Choroid plexus epithelial cell (primary cell): ENCODE measurements around the gene HMCN2.

Experiments
- DNase-seq: peaks from one replicate; pipeline ENCODE4 v3.0.0-alpha.2; 2010; ENCODE audit warnings: low read depth
- H3K4me3 ChIP-seq: 2 replicates; pipeline ENCODE4 v1.5.1; 2011; ENCODE audit warnings: low read depth, mild to moderate bottlenecking, control low read depth, low read length, moderate library complexity
- CTCF ChIP-seq: conservative IDR thresholded peaks from 2 replicates; pipeline ENCODE4 v1.5.1; 2011; ENCODE audit warnings: low read depth, mild to moderate bottlenecking, control low read depth, inconsistent platforms, low read length, moderate library complexity

The HMCN2 gene

GRCh38 chr9:130311003-130311402 lies 45.4 kb downstream of the HMCN2 start:
- DNase-seq = no peak
- no peak overlapping the region for H3K4me3 ChIP-seq
- no peak for TF ChIP-seq CTCF

DNA sequence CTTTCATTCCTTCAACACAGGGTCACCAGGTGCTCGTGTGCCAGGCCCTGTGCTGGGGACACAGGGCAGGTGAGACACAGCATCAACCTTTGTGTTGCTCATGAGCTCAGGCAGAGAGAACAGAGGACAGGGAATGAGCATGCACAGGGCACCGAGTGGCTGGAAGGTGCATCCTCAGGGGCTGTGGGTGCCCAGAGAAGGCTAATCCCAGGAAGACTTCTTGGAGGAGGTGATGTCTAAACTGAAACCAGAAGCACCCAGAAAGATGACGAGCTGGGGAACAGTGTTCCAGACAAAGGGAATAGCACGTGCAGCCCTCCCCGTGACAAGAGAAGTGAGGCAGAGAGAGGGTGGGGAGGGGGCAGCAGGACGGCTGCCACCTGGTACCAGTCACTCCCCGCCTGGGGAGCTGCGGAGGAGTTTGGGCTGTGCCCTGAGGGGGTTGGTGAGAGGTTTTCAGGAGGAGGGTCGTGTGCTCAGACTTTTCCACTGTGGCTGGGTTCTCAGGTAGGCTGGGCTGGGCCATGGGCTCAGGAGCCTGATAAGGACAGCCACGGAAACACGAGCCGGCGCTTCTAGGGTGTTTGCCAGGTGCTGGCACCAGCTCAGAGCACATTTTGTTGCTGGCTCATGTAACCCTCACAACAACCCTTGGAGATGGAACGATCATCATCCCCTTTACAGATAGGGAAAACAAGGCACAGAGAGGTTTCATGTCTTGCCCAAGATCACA lies 46.0 kb downstream of the HMCN2 start:
- no peak for DNase-seq
- H3K4me3 ChIP-seq = no peak overlapping the region
- no peak for TF ChIP-seq CTCF

GRCh38 chr9:130313103-130313858 lies 47.7 kb downstream of the HMCN2 start:
- DNase-seq = no peak
- H3K4me3 ChIP-seq = no peak overlapping the region
- no peak for TF ChIP-seq CTCF

GRCh38 chr9:130315446-130316226 lies 50.1 kb downstream of the HMCN2 start:
- TF ChIP-seq CTCF = no peak
- DNase-seq = no peak
- H3K4me3 ChIP-seq = no peak overlapping the region

DNA sequence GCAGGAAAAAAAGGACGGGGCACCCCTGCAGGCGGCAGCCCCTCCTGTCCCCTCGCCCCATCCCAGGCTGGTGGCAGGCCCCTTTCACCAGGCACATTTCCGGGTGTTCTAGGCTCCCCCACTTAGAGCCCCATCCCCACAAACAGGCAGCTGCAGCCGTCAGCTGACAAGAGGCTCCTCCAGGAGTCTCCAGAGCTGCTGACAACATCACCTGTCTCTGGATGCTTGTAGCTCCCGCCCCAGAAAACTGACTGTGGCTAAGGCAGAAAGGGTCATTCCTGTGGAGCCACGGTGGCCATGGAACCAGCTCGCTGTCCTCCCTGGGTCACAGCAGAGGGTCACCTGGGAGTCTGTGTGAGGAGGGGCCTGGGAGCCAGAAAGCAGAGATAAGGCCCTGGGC lies 50.9 kb downstream of the HMCN2 start:
- no peak for TF ChIP-seq CTCF
- no peak overlapping the region for H3K4me3 ChIP-seq
- DNase-seq = no peak

- H3K4me3 ChIP-seq = no peak overlapping the region
- TF ChIP-seq CTCF = no peak
- DNase-seq = no peak
Measured at GRCh38 chr9:130319300-130319699, 53.7 kb downstream of the HMCN2 start.
